GM21723 (cell line): ENCODE data around the gene CST5.
"Not testable (repeated sequence)": the region's sequence is repeated elsewhere in the genome, so short reads cannot be mapped to it uniquely, and the experiment has no call there.

Source experiments
- ATAC-seq: cut with Tn5 transposase; IDR thresholded peaks from one replicate; pipeline ENCODE4 v1.9.1; 2021; ENCODE audit warnings: mild to moderate bottlenecking, moderate library complexity; ENCODE audit not compliant: unreplicated experiment

Gene CST5

GRCh38 chr20:23879328-23879798 is at the start of gene CST5:
TSS of gene CST5 (minus strand) at chr20:23879748. CDS start at chr20:23879676, 72 bp downstream.
- no peak for ATAC-seq

- ATAC-seq: no peak
Observed at GRCh38 chr20:23928788-23929187, 49.2 kb upstream of the CST5 start.

DNA sequence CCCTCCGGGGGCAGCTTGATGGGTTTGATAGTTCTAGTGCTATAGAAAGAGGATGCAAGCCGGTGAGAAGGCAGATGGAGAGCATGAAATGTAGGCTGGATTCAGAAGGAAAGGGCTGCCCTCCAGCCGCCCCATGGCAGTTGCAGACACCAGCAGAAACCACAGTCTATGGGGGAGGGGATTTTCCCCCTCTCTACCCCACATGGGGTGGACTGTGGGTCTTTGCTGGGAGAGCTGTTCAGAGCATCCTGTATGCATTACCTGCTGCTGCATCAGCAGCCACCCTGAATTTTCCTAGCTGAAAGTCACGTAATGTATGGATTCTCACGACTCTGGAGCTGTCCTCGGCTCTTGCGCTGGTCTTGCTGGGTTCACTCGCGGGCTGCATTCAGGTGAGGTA is 48.8 kb upstream of the CST5 start:
- no peak for ATAC-seq

- ATAC-seq: no peak
Observed at GRCh38 chr20:23926944-23927872, 47.7 kb upstream of the CST5 start.

DNA sequence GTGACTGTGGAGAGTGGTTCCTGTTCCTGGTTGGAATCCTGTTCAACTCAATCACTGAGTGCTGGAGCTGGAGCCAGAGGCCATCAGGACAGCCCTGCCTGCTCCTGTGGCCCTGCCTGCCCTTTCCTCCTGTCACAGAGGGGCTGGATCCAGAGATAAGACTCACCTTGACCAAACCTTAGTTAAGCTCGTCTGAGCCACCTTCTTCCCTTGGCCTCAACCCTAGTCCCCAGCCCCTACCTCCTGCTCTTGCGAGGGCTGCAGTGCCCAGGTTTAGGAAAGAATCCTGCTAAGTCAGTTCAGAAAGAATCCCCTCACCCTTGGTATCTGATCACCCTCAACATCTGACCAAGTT is 47.0 kb upstream of the CST5 start:
- no peak for ATAC-seq

GRCh38 chr20:23925789-23926525 is 46.4 kb upstream of the CST5 start:
- no peak for ATAC-seq

DNA sequence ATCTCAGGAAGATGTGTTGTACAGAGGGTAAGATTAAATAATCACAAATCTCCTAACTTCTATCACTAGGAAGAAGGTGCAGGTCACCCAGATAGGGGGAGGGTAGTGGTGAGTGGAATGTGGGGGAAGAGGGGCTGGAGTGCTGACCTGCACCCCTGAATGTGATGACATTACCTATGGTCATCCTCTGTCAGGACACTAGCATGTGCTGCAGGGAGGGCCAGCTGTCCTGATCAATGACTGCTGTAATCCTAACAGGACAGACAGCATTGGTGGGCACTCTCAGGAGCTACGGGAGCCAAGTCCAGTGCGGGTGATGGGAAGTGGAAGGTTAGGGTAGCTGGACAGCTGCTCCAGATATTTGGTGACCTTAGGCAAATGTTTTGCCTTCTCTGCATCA is 45.2 kb upstream of the CST5 start:
- ATAC-seq: no peak

DNA sequence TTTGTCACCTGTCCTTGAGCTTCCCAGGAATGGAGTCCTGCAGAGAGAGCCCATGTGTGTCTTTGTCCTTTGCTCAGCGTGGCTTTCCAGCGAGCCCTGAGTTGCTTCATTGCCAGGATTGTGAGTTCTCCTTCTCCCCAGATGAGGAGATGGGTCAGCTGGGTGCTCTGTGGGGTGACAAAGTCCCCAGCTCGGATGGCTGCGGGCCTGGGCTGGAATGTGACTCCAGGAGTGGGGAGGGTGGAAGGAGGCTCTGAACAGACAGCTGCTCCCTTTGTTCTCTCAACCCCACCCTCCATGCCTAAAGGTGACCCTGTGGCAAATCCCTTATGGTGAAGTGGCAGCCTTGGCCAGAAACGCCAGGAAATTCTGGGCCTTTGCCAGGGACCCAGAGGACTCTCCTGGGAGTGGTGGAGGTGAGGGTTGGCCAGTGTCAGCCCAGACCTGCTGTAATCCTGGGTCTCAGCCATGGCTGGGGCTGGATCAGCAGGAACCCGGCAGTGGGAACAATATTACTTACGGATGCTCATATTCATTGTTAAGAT is 44.4 kb upstream of the CST5 start:
- no peak for ATAC-seq

- no peak for ATAC-seq
Observed at GRCh38 chr20:23923311-23923710, 43.8 kb upstream of the CST5 start.

DNA sequence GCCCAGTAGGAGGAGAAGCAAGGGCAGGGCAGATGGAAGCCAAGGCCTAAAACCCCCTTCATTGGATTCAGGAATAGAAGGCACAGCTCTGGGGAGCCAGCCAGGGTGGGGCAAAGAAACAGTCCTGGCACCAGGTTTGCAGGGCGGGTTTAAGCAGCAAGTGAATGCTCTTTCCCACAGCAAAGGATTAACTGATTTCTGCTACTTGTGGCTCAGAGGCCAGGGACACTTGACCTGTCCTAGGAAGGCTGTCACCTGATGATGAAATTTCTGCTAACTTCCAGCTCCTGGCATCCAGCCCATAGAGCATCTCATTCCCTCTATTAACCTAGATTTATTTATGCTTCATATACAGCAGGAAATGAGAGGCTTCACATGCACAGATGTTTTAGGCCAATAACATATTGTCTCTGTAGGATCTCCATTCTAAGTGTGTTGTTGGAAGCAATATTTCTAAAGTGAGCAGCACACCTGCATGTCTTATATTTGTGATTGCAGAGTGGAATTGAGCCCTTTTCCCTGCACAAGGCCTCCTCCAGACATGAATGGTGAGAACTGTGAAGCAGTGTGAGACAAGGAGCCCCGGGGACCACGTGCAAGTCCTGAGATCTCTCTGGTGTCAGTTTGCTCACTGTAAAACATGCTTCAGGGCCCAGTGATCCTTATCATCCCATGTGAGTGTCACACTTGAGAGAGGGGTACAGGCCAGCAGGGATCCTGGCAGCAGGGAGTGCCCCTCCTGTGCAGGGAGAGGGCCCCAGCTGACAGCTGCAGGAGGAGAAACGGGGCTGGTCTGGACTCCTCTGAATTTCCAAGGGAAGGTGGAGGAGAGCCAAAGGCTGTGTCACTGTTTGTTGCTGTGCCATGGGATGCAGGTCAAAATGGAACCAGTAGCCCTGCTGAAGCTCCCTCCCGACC is 41.1 kb upstream of the CST5 start:
- no peak for ATAC-seq

GRCh38 chr20:23918896-23919295 is 39.3 kb upstream of the CST5 start:
- ATAC-seq: no peak

- ATAC-seq: no peak
Observed at GRCh38 chr20:23918101-23918862, 38.7 kb upstream of the CST5 start.

- ATAC-seq: no peak
Observed at GRCh38 chr20:23917024-23917725, 37.6 kb upstream of the CST5 start.

DNA sequence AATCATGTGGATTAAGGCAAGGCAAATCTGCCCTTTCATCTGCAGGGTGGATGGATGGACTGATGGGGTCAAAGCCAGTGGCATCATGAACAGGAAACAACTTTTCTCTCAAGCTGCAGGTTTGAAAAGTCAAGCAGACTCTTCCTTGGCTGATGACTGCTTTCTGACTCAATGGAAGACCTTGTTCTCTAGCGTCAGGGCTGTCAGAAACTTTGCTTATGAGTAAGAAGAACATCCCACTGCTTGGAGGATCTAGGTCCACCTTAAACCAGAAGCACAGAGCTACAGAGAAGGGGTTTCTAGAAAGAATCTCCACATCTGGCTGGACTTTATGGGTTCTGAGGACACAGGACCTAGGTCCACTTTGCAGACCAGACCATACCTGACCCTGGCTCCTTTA is 36.3 kb upstream of the CST5 start:
- ATAC-seq: no peak

DNA sequence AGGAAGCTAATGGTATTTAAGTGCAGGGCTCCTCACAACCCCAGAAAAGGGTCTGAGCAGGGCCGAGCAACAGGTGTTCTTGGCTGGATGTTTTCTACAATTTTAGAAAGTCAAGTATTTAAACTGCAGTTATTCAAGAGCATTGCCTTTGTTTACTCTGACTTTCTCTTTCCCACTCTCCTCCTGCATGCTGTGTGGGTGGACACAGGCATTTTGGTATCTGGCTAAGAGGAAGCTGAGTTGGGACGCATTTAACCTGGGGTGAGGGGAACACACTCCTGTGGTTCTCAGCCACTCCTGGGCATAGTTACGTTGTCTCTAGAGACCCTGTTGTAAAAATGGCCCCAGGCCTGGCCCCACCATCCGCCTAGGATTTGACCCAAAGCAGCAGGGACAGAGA is 34.9 kb upstream of the CST5 start:
- not testable (repeated sequence) for ATAC-seq

GRCh38 chr20:23910210-23910609 is 30.7 kb upstream of the CST5 start:
- no peak for ATAC-seq

DNA sequence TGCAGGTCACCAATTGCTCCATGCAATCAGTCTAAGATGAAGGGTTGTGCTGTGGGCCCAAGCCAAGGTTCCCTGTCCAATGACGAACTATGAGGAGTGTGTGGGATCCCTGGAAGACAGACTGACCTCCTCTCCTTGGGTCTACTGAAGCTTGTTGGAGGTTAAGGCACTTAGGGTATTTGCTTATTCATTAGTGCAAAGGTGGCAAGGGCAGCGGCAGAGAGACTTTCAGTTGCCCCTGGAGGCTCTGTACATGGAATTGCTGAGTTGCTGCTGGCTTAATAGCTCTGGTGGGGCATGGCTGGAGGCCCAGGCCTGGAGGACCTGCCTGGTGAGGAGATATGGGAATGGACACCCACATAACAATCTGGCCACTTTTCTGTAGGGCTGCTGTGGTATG is 29.8 kb upstream of the CST5 start:
- no peak for ATAC-seq

DNA sequence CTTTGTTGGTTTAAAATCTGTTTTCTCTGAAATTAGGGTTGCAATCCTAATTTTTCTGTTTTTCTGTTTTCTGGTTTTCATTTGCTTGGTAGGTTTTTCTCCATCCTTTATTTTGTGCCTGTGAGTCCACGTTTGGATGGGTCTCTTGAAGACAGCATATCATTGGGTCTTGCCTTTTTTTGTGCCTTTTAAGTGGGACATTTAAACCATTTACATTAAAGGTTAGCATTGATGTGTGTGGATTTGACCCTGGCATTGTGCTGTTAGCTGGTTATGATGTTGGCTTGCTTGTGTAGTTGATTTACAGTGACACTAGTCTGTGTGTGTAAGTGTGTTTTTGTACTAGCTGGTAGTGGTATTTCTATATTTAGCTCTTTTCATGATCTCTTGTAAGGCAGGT is 28.0 kb upstream of the CST5 start:
- no peak for ATAC-seq

DNA sequence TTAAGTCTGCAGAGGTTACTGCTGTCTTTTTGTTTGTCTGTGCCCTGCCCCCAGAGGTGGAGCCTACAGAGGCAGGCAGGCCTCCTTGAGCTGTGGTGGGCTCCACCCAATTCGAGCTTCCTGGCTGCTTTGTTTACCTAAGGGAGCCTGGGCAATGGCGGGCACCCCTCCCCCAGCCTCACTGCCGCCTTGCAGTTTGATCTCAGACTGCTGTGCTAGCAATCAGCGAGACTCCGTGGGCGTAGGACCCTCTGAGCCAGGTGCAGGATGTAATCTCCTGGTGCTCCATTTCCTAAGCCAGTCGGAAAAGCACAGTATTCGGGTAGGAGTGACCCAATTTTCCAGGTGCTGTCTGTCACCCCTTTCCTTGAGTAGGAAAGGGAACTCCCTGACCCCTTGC is 22.8 kb upstream of the CST5 start:
- ATAC-seq: not testable (repeated sequence)
